Upper lobe of right lung (tissue), 1 donor: ENCODE results near the gene SULT1C3. TPM values are rescaled to one million over a fixed set of nuclear protein-coding genes. Genes with fewer than 3 reads are reported as not detected.
"Not testable (repeated sequence)": the region's sequence is repeated elsewhere in the genome, so short reads cannot be mapped to it uniquely, and the experiment has no call there.

Source experiments
- ATAC-seq: fragments of 200-7000 bp; cut with Tn5 transposase; one replicate; pipeline ENCODE4 v1.9.1; 2020; ENCODE audit warnings: mild to moderate bottlenecking, moderate library complexity
- DNase-seq: peaks from one replicate; pipeline ENCODE4 v3.0.0-alpha.2; 2020
- H3K27ac ChIP-seq: fragments of 200-600 bp; one replicate; pipeline ENCODE4 v1.8.0; 2022
- H3K27me3 ChIP-seq: fragments of 200-600 bp; one replicate; pipeline ENCODE4 v1.8.0; 2022; ENCODE audit warnings: mild to moderate bottlenecking
- H3K36me3 ChIP-seq: fragments of 200-600 bp; one replicate; pipeline ENCODE4 v1.8.0; 2022
- H3K4me1 ChIP-seq: fragments of 200-600 bp; one replicate; pipeline ENCODE4 v1.8.0; 2022
- H3K4me3 ChIP-seq: fragments of 200-600 bp; one replicate; pipeline ENCODE4 v1.8.0; 2022; ENCODE audit warnings: mild to moderate bottlenecking
- H3K9me3 ChIP-seq: fragments of 200-600 bp; one replicate; pipeline ENCODE4 v1.8.0; 2022
- intact Hi-C: fragments of 100-400 bp; cut with DNase I; formaldehyde crosslinking; loops from one replicate; pipeline ENCODE4 v1.11.0; 2022
- total RNA-seq: library from RNA; stranded (reverse); fragmentation: NEBNext Ultra II Directional; extraction: Animal tissue kit (Norgen Biotek cat#: 25700); gene quantifications from one replicate; pipeline ENCODE4 v1.2.1, GENCODE V29; 2021
- TF ChIP-seq, protein P1 (sequence below): fragments of 200-600 bp; IDR thresholded peaks from one replicate; pipeline ENCODE4 v1.8.0; 2022; ENCODE audit warnings: antibody characterized with exemption
- donor health status: DM: no; HTN: yes; CAD: no; lungs with severe emphysema.

Gene SULT1C3
- total RNA-seq, 1 donor from 2014 or later: not detected

GRCh38 chr2:108270768-108271506 is 31.2 kb downstream of the SULT1C3 start:
- Histone ChIP-seq H3K36me3 (no peaks in the 10 kb centered on the region), H3K4me3 (no peak overlapping the region), H3K27me3 (no peaks in the 10 kb centered on the region), H3K4me1 (no peaks in the 10 kb centered on the region), H3K27ac (no peak overlapping the region), H3K9me3 (no peaks in the 10 kb centered on the region)
- intact Hi-C loops: no loop called here
- TF ChIP-seq, protein P1, sequence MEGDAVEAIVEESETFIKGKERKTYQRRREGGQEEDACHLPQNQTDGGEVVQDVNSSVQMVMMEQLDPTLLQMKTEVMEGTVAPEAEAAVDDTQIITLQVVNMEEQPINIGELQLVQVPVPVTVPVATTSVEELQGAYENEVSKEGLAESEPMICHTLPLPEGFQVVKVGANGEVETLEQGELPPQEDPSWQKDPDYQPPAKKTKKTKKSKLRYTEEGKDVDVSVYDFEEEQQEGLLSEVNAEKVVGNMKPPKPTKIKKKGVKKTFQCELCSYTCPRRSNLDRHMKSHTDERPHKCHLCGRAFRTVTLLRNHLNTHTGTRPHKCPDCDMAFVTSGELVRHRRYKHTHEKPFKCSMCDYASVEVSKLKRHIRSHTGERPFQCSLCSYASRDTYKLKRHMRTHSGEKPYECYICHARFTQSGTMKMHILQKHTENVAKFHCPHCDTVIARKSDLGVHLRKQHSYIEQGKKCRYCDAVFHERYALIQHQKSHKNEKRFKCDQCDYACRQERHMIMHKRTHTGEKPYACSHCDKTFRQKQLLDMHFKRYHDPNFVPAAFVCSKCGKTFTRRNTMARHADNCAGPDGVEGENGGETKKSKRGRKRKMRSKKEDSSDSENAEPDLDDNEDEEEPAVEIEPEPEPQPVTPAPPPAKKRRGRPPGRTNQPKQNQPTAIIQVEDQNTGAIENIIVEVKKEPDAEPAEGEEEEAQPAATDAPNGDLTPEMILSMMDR: no peak
- no peak for ATAC-seq
- no peak for DNase-seq

- H3K4me1 ChIP-seq: no peaks in the 10 kb centered on the region
- H3K36me3 ChIP-seq: no peaks in the 10 kb centered on the region
- no peak overlapping the region for H3K4me3 ChIP-seq
- no peaks in the 10 kb centered on the region for H3K27me3 ChIP-seq
- ATAC-seq (no peak), DNase-seq (no peak)
- H3K27ac ChIP-seq: no peak overlapping the region
- no peaks in the 10 kb centered on the region for H3K9me3 ChIP-seq
- TF ChIP-seq, protein P1: no peak
- intact Hi-C loops: no loop called here
Observed at GRCh38 chr2:108271691-108272253, 32.0 kb downstream of the SULT1C3 start.

GRCh38 chr2:108278631-108279030 is 38.9 kb downstream of the SULT1C3 start:
- no peaks in the 10 kb centered on the region for H3K9me3 ChIP-seq
- H3K4me1 ChIP-seq: no peaks in the 10 kb centered on the region
- no peak for DNase-seq
- intact Hi-C loops: no loop called here
- TF ChIP-seq, protein P1: no peak
- H3K4me3 ChIP-seq: no peak overlapping the region
- H3K27me3 ChIP-seq: no peaks in the 10 kb centered on the region
- no peak overlapping the region for H3K27ac ChIP-seq
- ATAC-seq: no peak
- H3K36me3 ChIP-seq: no peaks in the 10 kb centered on the region

DNA sequence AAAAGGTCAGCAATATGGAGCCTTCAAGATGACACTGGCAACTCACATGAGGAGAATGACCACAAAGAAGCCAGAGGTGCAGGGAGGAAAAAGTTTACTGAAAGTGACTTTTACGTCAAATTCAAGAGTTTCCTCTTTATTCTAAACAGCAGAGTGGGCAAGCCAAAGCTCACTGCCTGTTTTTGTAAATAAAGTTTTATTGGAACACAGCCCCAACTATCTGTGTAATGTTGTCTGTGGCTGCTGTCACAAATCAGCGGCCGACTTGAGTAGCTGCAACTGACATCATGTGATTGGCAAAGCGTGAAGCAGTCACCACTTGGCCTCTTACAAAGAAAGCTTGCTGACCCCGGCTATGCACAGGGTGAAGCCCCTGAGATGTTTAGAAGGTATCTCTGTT is 39.7 kb downstream of the SULT1C3 start:
- Histone ChIP-seq H3K9me3 (no peaks in the 10 kb centered on the region), H3K4me1 (no peaks in the 10 kb centered on the region), H3K27me3 (no peaks in the 10 kb centered on the region), H3K4me3 (no peak overlapping the region), H3K27ac (no peak overlapping the region), H3K36me3 (no peaks in the 10 kb centered on the region)
- TF ChIP-seq, protein P1: no peak
- ATAC-seq: no peak
- intact Hi-C loops: no loop called here
- no peak for DNase-seq

- no peaks in the 10 kb centered on the region for H3K9me3 ChIP-seq
- H3K4me3 ChIP-seq: no peak overlapping the region
- TF ChIP-seq, protein P1: no peak
- no peak overlapping the region for H3K27ac ChIP-seq
- H3K4me1 ChIP-seq: no peaks in the 10 kb centered on the region
- ATAC-seq: no peak
- H3K27me3 ChIP-seq: no peaks in the 10 kb centered on the region
- DNase-seq: no peak
- no peaks in the 10 kb centered on the region for H3K36me3 ChIP-seq
- intact Hi-C loops: no loop called here
Observed at GRCh38 chr2:108280466-108280865, 40.7 kb downstream of the SULT1C3 start.

GRCh38 chr2:108284566-108284965 is 44.8 kb downstream of the SULT1C3 start:
- H3K27me3 ChIP-seq, H3K4me3 ChIP-seq, H3K4me1 ChIP-seq, H3K36me3 ChIP-seq, DNase-seq, H3K27ac ChIP-seq, ATAC-seq, intact Hi-C loops, H3K9me3 ChIP-seq: not testable (repeated sequence)
